RKO (cell line): ENCODE measurements around the gene TSKS.

Source experiments
- DNase-seq: peaks from one replicate; pipeline ENCODE4 v3.0.0-alpha.2; 2016; ENCODE audit warnings: low spot score

The TSKS gene

GRCh38 chr19:49795615-49796014, 32.5 kb upstream of the TSKS start:
- no peak for DNase-seq

- peak; percentile 72 for DNase-seq
Observed at GRCh38 chr19:49793561-49793840, 30.4 kb upstream of the TSKS start.

- no peak for DNase-seq
Observed at GRCh38 chr19:49792829-49793560, 29.9 kb upstream of the TSKS start.

DNA sequence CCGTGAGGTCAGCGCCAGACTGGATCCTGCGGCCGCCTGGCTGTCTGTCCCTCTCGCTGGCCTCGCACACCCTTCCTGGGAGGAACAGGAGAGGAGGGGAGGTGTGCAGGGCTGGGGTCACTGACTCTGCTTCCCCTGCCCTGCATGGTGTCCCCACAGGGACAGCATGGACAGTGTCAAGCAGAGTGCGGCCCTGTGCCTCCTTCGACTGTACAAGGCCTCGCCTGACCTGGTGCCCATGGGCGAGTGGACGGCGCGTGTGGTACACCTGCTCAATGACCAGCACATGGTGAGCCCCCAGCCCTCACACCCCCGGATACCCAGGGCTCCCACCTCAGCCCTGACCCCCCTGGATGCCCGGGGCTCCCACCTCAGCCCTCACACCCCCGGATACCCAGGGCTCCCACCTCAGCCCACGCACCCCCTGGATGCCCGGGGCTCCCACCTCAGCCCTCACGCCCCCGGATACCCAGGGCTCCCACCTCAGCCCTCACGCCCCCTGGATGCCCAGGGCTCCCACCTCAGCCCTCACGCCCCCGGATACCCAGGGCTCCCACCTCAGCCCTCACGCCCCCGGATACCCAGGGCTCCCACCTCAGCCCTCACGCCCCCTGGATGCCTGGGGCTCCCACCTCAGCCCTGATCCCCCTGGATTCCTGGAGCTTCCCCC, 28.8 kb upstream of the TSKS start:
- no peak for DNase-seq

GRCh38 chr19:49790866-49791265, 27.8 kb upstream of the TSKS start:
- DNase-seq = no peak

GRCh38 chr19:49788857-49789256, 25.8 kb upstream of the TSKS start:
- DNase-seq = no peak

- DNase-seq = no peak
Observed at GRCh38 chr19:49787746-49788145, 24.6 kb upstream of the TSKS start.

DNA sequence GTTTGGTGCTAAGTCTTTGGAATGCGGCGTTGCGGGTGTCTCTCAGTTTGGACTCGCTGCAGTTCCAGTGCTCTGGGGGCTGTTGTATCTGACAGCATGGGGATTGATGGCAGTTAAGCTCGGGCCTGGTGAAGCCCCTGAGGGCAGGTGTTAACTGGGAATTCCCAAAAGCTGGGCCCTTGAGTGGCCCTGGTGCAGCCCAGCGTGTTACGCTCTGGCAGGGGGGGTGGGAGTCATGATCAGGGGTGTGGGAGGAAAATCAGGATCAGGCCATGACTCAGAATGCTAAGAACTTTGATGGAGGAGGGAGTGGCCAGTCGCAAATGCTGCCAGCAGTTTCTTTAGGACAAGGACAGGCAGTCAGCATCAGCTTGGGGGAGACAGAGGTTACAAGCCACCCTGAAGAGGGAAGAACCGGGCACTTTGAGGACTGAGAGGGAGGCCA, 23.3 kb upstream of the TSKS start:
- no peak for DNase-seq

DNA sequence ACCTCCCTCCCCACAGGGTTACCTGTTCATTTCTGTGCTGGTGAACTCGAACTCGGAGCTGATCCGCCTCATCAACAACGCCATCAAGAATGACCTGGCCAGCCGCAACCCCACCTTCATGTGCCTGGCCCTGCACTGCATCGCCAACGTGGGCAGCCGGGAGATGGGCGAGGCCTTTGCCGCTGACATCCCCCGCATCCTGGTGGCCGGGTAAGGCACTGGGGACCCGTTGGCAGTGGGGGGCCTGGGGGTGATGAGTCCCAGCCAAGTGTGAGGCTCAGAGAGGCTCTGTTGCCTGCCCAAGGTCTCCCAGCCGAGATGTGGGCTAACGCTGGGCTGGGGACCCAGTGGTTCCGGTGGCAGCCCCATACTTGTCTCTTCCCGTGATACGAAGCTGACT, 19.4 kb upstream of the TSKS start:
- no peak for DNase-seq

GRCh38 chr19:49781394-49781793, 18.3 kb upstream of the TSKS start:
- no peak for DNase-seq

DNA sequence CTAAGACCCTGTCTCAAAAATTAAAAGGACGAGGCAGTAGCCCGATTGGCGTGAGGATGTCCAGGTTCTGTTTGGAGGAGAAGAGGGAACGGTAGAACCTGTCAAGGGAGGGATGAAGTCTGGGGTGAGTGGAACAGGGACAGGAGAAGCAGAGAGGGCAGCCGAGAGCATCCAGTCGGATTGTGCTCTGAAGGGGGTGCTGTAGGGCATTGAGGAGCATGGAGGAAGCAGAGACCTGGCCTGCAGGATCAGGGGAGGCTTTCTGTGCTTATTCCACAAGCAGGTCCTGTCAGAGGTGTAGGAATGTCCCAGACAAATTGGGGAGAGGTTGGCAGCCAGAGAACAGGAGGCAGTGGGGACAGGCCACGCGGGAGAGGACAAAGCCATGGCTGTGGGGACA, 17.8 kb upstream of the TSKS start:
- no peak for DNase-seq

- no peak for DNase-seq
Observed at GRCh38 chr19:49779731-49780555, 16.8 kb upstream of the TSKS start.

DNA sequence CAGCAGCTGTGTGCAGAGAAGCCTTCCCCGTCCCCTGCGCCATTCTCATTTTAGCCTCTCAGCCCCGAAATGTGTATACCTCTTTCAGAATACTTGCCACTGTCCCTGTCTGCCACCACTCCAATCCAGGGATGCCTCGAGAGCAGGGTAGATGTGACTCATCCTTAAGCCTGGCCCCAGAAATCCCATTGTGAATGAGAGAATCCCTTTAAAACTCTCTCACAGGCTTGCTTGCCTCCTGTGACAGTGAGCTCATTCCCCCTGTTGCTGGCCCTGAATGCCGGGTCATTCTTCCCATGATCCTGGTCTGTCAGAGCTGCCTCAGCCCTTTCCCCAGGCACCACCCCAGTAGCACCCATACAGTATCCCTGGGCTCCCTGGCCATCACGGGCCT, 13.3 kb upstream of the TSKS start:
- no peak for DNase-seq

DNA sequence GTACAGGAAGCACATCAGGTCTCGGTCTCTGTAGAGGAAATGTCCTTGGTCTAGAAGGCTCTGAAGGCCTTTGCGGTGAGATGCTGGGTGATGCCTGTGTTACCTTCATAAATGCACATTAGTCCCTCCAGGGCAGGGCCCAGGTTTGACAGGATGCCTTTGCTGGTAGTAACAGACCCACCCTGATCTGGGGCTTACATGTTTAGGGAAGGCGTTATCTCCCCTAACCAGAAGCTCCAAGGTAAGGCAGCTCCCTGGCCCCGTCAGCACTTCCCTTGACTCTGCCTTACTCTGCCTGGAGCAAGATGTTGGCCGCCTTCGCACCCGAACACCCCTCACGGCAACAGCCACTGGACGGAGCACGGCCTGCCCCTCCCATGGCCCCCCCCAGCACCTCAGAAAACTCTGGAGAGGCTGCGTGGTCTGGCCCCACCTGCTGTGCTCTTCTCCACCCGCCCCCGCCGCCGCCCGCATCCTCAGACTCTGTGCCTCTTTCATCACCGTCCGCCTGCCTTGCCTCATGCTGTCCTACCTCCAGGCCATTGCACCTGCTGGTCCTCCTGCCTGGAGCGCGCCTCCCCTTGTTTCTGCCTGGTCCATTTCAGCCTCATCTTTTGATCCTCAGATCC, 12.8 kb upstream of the TSKS start:
- DNase-seq = no peak

DNA sequence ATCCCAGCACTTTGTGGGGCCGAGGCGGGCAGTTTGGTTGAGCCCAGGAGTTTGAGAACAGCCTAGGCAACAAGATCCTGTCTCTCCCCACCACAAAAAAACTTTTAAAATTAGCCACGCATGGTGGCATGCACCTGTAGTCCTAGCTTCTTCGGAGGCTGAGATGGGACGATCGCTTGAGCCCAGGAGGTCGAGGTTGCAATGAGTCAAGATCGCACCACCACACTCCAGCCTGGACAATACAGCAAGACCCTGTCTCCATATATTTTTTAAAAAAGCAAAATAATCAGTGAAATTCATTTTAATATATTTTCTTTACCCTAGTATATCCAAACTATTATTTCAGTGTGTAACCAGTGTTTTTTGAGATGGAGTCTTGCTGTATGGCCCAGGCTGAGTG, 11.9 kb upstream of the TSKS start:
- no peak for DNase-seq

GRCh38 chr19:49773663-49774350, 10.7 kb upstream of the TSKS start:
- no peak for DNase-seq

GRCh38 chr19:49772850-49773432, 9.8 kb upstream of the TSKS start:
- no peak for DNase-seq

GRCh38 chr19:49771674-49772139, 8.6 kb upstream of the TSKS start:
- no peak for DNase-seq

DNA sequence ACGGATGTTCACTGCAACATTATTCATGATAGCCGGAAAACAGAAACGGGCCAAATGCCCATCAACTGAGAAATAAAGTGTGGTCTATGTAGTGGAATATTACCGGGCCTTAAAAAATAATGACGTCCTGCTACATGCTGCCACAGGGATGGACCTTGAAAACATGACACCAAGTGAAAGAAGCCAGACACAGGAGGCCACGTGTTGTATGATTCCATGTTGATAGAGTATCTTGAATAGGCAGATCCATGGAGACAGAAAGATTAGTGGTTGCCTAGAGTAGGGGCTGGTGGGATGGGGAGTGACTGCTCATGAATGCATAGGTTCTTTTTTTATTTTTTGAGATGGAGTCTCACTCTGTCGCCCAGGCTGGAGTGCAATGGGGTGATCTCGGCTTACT, 7.4 kb upstream of the TSKS start:
- DNase-seq = no peak

DNA sequence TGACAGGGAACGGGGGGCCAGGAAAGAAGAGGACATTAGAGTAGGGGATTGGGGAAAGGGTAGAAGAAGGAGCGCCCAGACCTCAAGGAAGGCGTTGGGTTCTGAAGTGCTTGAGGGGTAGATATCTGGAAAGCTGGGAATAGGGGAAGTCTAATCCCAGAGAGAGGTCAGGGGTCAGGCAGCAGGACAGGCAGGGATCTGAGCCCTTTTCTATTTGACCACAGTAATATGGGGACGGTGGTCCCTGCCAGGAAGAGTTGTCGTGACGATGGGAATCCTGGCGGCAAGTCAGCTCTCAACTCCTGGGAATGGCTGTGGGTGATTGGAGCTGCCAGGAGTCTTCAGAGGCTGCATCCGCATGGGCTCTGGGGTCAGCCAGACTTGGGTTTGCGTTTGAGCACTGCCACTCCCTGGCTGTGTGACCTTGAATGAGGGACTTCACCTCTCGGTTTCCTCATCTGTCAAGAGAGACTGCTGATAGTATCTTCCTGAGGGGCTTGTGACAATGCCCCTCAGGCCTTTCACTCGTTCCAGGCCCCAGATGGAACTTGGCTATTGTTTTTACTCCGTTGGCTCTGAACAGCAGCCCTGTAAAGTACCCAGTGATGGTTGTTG, 5.0 kb upstream of the TSKS start:
- no peak for DNase-seq

DNA sequence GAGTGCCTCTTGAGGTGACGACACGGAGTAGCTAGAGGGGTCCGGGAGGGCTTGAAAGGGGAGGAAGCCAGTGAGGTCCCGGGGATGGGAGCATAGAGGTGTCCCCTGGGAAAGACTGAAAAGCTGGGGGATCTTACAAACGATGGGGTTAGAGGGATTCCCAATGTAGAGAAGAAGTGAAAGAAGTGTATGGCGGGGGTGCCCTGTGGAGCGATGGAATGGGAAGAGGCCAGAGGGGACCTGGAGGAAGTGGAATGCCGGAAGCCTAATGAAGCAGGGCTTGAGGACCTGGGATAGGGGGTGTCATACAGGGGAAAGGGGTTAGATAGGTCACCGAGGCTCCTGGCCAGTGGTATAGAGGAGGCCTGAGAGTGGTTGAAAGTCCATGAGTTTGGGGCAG, 4.3 kb upstream of the TSKS start:
- DNase-seq = peak; percentile 41
